ENCODE measurements around the gene FUT4.
"Not testable (repeated sequence)": the region's sequence is repeated elsewhere in the genome, so short reads cannot be mapped to it uniquely, and the experiment has no call there.

FUT4 gene, protein sequence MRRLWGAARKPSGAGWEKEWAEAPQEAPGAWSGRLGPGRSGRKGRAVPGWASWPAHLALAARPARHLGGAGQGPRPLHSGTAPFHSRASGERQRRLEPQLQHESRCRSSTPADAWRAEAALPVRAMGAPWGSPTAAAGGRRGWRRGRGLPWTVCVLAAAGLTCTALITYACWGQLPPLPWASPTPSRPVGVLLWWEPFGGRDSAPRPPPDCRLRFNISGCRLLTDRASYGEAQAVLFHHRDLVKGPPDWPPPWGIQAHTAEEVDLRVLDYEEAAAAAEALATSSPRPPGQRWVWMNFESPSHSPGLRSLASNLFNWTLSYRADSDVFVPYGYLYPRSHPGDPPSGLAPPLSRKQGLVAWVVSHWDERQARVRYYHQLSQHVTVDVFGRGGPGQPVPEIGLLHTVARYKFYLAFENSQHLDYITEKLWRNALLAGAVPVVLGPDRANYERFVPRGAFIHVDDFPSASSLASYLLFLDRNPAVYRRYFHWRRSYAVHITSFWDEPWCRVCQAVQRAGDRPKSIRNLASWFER

DNA sequence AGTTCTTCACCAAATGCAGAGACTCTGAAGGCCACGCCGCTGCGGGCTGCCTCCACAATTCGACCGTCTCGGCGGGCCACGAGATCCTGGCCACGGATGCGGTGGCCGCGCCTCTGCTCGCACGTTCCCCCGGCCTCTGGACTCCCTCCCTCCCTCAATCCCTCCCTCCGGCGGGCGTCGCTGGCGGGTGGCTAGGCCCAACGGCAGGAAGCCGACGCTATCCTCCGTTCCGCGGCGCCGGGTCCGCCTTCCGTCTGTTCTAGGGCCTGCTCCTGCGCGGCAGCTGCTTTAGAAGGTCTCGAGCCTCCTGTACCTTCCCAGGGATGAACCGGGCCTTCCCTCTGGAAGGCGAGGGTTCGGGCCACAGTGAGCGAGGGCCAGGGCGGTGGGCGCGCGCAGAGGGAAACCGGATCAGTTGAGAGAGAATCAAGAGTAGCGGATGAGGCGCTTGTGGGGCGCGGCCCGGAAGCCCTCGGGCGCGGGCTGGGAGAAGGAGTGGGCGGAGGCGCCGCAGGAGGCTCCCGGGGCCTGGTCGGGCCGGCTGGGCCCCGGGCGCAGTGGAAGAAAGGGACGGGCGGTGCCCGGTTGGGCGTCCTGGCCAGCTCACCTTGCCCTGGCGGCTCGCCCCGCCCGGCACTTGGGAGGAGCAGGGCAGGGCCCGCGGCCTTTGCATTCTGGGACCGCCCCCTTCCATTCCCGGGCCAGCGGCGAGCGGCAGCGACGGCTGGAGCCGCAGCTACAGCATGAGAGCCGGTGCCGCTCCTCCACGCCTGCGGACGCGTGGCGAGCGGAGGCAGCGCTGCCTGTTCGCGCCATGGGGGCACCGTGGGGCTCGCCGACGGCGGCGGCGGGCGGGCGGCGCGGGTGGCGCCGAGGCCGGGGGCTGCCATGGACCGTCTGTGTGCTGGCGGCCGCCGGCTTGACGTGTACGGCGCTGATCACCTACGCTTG lies at the start of gene FUT4:
FUT4 (plus strand) TSS at position 227 of the 951 bp plus-strand sequence; CDS start at position 440, 213 bp downstream.
- peak; percentile 40 for DNase-seq (ENCODE audit: low read depth)

DNA sequence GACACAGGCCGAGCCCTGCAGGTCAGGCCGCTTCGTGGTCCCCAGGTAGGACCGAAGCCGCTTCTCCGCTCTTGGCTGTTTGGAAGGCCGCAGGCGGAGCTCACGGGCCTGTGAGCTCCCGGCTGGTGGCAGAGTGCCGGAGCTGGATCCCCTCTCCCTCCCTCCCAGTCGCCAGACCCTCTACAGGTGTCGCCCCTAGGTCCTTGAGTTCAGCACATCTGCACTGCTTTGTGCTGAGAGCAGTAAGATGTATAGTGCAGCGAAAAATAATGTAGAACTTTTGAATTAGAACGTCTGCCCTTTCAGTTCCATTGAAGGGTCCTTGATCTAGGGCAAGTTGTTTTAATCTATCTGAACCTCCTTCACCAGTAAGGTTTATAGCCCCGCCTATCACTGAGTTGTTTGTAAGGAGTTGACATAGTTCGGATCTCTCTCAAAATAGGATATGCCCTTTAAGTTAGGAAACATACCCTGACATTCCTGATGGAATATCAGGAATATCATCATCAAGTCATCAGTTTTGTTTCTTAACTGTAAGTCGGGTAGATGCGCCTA lies 49.5 kb upstream of the FUT4 start:
- DNase-seq (ENCODE audit: low read depth), result no peak

DNA sequence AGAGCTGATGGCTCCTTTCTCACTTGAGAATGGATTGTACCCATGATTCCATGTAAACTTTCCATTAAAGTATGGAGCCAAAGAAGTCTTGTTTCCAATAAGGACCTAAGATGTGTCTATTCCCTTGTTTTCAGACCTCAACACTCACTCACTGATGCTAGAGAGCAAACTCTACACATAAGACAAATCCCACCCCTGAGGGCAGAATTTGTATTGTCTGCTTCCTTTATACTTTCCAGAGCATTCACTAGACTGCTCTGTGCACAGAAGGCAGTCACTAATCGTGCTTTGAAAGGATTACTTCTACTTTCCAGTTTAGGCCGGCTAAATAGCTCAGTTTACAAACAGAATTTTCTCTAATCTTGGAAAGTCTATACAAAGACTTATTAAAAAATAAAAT lies 43.5 kb upstream of the FUT4 start:
- DNase-seq (ENCODE audit: low read depth), result no peak

DNA sequence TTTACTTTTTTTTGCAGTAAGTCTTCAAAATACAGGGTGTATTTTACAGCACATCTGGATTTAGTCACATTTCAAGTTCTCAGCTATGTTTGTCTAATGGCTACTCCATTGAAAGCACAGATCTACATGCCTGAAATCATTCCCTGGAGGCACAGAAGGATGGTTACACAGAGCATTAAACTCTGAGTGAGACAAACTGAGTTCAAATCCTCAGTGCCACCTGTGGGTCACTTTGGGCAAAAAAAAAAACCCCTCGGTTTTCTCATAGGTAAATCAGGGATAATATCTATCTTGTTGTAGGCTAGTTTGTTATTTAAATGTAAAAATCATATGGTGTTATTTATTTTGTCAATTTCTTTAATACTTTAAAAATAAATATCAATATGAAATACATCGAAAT lies 42.2 kb upstream of the FUT4 start:
- DNase-seq (ENCODE audit: low read depth), result no peak

DNA sequence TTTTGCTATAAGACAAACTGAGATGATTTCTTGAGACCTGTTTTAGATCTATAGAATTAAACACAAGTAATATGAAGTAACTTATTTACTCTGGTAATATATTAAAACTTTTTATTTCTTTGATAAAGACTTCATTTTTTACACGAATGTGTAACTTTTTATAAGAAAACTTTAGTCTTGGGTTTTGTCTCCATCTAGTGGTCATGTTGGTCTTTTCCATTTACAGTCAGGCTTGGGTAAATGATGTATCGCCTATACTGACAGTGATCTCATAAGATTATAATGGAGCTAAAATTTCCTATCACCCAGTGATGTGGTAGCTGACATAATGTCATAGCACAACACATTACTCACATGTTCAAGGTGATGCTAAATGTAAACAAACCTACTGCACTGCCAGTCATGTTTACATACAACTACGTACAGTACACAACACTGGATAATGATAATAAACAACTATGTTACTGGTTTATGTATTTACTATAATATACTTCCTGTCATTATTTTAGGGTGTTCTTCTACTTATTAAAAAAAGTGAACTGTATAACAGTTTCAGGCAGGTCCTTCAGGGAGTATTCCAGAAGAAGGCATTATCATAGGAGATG lies 38.9 kb upstream of the FUT4 start:
- DNase-seq (ENCODE audit: low read depth), result no peak

DNA sequence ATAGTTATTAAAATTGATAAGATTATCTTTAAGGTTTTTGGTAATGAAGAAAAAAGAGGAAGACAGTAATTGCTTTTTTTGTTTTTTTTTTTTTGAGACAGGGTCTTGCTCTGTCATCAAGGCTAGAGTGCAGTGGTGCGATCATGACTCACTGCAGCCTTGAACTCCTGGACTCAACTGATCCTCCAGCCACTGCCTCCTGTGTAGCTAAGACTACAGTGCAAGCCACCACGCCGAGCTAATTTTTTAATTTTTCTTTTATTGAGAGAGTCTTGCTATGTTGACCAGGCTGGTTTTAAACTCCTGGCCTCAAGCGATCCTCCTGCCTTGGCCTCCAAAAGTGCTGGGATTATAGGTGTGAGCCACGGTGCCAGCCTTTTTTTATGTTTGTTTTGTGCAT lies 37.2 kb upstream of the FUT4 start:
- DNase-seq (ENCODE audit: low read depth), result not testable (repeated sequence)

DNA sequence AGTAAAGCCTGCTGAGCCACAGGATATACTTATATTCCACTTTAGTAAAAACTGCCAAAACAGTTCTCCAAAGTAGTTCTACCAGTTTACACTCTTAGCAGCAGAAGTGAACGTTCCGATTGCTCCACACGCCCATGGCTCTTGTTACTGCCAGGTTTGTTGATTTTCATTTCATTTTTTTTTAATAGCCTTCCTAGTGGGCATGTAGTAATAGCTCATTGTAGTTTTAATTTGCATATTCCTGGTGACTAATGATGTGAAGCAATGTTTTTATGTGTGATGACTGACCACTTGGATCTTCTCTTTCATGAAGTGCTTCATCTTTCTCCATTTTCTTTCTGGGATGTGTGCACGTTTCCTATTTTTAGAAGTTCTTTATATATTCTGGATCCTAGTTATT lies 36.2 kb upstream of the FUT4 start:
- DNase-seq (ENCODE audit: low read depth), result no peak

DNA sequence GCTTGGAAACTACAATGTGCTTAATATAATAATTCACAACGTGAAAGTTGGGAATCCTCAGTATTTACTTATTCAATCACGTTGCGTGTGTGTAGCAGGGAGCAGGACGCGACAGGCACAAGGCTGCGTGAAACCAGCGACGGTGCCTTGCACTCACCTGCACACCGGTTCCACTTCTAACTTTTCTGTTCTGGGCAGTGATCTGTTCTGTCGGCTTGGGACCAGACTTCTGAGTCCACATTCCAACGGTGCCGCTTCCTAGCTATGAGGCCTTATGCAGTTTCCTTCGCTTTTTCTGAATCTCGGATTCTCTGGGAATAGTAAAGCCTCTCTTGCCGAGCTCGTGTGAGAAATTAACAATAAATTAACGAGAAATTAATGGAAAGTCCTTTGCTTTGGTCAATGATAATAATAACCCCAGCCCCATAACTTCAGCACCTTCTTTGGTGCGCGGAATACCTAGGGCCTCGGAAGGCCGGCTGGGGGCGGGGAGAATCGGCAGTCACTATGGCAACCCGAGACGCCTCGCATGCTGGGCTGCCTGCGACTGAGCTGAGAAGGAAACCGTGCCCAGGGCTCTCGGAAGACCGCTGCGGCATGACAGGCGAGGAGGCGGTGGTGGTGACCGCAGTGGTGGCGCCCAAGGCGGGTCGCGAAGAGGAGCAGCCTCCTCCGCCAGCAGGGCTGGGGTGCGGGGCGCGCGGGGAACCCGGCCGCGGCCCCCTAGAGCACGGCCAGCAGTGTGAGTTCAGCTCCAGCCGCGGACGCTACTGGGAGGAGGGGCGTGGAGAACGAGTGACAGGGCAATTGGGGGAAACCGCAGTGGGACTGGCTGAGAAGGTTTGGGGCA lies 31.6 kb upstream of the FUT4 start, which contains the start of gene C11orf97:
C11orf97 (plus strand) TSS at position 530 of the 850 bp plus-strand sequence; CDS start at position 598, 68 bp downstream.
- peak; percentile 6 for DNase-seq (ENCODE audit: low read depth)

DNA sequence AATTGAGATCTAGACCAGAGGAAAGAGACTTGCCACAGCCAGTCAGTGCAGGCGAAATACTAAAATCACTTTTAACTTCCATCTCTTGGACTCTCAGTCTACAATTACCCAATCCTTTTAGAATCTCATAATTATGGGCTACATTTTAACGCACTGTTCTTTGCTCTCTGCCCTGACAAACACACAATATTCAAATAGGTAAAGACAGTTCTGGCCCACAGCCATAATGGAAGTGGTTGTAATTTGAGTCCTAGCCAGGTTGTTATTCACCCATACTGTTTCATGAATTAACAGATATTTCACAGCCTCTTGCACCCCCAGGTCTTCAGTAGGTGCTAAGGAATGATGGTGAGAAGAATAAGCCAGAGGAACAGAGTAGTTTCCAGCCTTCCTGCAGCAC lies 30.6 kb upstream of the FUT4 start:
- DNase-seq (ENCODE audit: low read depth), result no peak

DNA sequence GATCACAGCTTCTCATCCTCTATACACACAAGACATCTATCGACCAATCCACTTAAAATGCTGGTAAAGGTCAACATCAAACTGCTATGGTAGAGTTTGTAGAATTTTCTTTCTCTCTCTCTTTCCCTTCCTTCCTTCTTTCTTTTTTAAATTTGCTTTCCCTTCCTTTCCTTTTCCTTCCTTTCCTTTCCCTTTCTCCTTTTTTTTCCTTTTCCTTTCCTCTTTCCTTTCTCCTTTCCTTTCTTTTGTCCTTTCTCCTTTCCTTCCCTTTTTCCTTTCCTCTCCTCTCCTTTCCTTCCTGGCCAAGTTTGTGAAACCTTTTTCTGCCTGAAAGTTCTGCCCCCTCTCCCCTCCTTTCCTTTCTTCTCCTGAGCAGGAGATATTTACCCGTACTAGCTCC lies 28.3 kb upstream of the FUT4 start:
- DNase-seq (ENCODE audit: low read depth), result no peak

DNA sequence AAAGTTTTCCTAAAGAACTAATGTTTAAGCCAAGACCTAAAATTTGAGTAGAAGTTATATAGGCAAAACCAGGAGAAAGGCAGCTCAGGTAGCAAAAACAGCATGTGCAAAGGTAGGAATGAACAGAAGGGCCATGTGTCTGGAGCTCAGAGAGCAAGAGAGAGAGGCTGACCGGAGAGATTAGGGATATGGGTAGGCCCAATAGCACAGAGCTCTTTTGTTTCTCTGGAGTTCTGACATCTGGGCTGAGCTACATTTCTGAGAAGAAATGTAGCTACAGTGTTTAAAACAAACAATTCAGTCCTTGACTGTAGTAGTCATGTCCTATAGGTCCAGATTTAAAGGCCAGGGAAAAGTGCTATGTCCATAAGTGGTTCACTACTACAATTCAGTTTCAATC lies 27.0 kb upstream of the FUT4 start:
- no peak for DNase-seq (ENCODE audit: low read depth)

DNA sequence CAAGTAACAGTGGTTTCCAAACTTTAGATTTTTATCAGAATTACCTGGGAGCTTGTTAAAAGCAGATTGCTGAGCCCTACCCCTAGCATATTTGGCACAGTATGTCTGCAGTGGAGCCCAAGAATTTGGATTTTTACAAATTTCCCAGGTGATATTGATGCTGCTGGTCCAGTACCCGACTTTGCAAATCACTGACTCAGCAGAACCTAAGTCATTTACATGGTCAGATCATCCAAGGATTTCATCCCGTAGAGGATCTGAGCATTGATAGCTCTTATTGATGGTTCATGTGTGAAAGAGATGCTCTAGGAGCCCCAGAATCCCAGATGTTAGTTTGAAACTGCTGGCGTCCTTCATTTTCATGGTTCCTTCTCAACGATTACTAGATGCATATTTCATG lies 25.4 kb upstream of the FUT4 start:
- no peak for DNase-seq (ENCODE audit: low read depth)

DNA sequence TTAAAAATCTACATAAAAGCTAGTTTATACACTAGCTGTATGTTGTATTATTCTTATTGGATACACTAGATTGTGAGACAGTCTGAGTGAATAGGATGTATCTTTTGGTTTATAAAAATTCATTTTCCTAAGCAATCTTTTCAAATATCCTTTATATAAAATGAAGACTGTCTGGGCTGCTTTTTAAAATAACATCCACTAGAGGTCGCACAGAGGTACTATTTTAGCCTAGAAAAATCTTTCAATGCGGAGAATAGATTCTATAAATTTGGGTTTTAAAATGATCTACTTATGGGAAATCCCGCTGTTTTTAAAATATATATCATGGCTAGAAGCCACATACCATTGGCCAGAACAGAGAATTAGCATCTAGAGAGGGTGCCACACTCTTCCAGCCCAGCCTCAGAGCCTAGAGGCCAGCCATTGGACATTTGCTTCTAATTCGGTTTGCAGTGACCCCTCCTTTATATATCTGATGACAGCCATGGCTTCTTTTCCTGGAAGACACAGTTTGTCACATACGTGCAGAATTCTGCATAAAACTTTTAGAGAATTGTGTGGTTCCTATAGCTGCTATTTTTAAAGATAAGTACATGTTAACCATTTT lies 24.1 kb upstream of the FUT4 start:
- no peak for DNase-seq (ENCODE audit: low read depth)

DNA sequence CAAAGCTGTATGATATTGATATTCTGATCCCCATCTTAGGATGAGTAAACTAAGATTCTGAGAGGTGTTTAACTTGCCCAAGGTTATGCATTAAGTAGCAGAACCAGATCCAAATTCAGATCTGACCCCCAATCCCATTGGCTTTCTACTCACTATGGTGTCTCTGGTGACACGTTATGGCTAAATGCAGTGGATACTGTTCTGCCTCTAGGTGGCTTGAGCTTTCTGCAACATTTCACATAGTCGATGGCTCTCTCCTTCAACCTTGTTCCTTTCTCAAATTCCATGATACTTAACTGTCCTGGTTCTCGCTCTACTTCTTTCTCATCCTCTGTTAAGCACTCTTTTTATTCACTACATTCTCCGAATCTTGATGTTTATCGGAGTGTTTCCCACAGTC lies 22.0 kb upstream of the FUT4 start:
- no peak for DNase-seq (ENCODE audit: low read depth)

DNA sequence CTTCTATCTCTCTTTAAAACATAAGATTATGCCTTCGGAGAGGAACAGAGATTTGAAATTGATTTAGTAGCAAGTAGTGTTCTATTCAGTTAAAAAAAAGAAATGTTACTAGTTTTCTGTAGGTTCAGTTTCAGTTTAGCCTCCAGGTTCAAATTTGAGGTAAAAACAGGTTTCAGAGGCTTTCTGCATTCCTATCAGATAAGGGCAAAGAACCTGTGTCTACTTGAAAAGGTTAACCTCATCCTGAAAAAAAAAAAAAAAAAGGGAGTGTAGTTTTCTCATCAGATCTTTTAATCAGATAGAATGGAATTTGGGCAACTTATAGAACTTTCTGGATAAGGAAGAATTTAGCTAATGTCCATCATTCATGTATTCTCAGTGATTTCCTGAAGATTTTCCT lies 19.4 kb upstream of the FUT4 start:
- no peak for DNase-seq (ENCODE audit: low read depth)

DNA sequence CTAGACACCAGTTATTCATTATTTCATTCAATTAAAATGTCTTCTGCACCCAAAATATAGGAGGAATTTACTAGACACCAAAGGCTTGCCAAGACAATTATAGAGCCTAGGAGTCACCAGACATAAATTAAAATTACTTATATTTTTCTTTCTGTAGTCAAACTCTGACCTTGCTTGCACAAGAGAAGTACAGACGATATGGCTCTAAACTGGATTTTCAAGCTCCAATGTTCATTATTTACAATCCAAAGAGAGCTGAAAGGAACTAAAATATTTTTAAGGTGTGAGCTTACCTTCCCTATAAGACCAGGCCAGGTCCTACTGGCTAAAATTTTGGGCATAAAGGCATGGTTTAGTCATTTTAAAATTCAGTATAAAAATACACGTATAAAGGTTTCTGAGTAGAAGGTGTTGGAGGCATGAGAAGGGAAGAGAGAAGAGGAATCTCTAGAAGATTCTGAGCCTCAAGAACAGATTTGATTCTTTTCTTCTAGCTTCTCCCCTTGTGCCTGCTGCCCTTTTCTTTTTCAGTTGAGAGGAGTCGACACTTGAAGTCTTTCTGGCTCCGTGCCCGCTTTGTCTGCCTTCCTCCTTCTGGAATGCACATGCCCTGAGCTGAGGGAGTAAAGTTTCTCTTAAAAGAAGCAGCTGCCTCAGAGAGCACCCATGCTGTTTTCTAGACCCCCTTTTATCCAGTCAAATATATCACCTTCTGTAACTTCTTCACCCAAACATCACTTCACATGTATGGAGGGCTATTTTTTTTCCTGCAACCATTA lies 18.0 kb upstream of the FUT4 start:
- no peak for DNase-seq (ENCODE audit: low read depth)

DNA sequence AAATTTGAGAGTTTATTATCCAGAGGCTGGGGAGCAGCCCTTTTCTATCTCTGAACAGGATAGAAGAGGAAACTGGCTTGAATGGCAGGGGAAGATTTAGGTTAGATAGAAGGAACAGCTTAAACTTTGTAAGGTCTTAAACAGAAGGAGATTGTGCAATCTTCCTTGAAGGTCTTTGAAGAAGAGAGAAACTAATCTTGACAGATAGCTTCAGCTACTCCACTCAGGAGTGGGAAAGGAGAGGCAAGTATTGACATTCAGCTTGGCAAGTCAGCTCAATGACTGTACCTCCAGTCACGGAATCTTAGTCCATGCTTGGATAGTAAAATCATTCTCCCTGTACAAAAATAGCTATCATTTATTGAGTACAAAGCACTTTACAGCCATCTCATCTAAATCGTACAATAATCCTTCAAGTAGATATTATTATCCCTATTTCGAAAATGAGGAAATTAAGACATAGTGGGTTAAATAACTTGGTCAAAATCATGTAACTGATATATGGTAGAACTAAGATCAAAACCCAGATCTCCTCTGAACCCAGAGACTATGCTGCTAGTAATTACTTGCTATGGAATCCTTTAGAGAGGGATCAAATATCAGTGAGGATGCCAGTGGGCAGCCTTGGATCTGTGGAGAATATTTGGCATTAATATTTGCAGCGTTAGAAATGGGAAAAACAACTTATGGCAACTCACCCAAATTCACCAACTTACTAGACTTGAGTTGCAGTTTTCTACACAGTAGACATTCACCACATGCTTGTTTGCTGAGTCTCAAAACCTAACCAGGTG lies 16.9 kb upstream of the FUT4 start:
- no peak for DNase-seq (ENCODE audit: low read depth)

DNA sequence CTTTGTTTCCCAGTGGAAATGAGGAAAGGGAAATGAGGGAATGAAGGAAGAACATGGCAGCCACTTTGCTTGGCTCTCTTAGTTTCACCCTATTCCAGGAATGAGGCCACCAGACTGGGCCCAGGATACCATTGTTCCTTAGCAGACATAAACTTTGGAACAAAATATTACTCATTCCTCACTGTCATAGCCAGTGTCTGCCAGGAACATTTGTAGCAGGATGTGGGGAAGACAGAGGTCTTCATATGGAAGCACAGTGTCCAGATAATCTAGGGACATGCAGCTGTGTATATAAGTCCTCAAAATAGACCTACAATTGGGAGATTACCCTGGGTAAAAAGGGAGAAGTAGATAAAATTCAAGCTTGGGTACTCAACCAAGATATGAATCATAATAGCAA lies 15.2 kb upstream of the FUT4 start:
- no peak for DNase-seq (ENCODE audit: low read depth)

DNA sequence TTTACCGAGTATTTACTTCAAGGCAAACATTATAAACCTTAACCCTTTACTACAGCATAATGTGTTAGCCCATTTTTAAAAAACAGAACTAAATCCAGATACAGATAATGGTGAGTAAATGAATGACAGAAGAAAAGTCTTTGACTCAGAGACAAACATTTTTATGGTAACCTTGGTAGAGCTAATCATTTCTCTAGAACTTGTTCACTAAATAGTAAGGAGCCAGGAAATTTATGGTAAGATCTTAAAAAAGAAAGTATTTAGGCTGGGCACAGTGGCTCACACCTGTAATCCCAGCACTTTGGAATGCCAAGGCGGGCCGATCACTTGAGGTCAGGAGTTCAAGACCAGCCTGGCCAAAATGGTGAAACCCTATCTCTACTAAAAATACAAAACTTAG lies 11.5 kb upstream of the FUT4 start:
- DNase-seq (ENCODE audit: low read depth), result no peak
